ENCODE results near the gene SCUBE1.

DNA sequence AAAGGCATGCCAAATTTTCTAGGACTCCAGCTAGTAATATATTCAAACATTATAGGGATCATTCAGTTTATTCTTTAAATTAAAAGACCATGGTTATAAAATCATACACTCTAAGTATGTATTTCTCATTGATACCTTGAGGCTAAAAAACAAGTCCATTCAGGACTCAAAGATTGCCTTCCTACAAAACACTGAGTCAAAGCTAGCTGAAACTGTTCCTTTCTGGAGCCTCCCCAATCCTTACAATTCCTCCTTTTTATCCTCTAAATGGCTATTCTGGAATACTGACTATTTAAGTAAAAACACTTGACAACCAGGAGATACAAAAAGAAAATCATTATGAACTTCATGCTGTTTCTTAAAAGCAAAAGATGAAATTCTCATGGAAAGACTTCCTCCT, 151.3 kb downstream of the SCUBE1 start:
- no peak for TF ChIP-seq GATA2 (IDR thresholded peaks at IDR 0.05; ENCODE audit: low read depth, low read length)
- no peak for TF ChIP-seq GATA3 (IDR thresholded peaks at IDR 0.05; ENCODE audit: low read depth, low read length)
